DLD1 (cell line): ENCODE results near the gene TACC3.

Experiments used
- in situ Hi-C: cut with HindIII; loops from 2 replicates; pipeline ENCODE4 v1.10.0; 2017; ENCODE audit warnings: low sequenced_read_pairs

Gene TACC3

DNA sequence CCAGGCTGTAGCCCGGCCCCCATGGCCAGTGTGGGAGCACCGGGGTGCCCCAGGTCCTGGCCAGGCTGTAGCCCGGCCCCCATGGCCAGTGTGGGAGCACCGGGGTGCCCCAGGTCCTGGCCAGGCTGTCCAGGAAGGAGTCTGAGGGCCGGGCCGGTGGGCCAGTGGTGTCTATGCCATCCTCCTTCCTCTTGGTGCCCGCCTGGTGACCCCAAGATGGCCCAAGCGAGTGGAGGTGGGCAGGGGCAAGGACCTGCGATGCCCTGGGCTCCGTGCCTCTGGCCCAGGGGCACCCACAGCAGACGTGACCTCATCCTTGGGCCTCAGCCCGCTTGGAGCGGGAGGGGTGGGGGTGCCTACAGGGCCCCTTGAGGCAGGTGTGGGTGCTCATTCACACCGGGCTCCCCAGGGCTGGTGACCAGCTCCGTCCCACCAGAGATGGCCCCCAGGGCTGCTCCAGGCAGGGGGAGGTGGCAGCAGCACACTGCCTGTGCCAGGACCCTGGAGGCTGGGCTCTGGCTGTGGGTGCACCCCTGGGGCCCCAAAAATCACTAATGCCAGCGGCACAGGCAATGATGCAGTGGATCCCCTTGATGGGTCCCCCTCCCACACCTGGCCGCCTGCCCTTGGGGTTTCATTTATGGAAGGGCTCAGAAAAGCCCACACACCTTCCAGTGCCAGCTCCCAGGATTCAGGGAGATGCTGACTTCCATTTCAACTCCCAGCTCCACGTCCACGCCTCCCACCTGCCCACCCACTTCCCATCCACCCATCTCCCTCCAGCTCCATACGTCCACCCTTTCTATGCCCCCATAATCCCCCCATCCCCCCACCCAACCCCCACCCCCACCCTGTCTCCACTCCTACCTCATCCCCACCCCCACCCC, 35.8 kb downstream of the TACC3 start:
- in situ Hi-C loops = no loop called here

DNA sequence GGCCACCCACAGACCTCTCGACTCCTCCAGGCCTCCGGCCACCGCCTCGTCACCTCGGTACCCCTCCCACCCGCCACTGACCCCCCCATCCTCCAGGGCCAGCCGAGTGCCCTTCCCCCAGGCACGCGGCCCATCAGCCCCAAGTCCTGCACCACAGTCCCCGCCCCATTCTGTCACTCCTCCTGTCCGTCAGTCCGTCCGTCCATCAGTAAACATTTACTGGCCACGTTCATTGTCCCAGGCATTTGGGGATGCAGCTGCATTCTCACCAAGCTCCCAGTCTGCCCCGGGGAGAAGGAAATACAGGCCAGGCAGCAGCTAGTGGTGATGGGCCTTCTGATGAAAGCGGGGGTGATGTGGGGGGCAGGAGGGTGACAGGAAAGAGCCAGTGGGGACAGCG, 36.5 kb downstream of the TACC3 start:
- in situ Hi-C loops = no loop called here

GRCh38 chr4:1758306-1759121, 37.2 kb downstream of the TACC3 start:
- in situ Hi-C loops = no loop called here

DNA sequence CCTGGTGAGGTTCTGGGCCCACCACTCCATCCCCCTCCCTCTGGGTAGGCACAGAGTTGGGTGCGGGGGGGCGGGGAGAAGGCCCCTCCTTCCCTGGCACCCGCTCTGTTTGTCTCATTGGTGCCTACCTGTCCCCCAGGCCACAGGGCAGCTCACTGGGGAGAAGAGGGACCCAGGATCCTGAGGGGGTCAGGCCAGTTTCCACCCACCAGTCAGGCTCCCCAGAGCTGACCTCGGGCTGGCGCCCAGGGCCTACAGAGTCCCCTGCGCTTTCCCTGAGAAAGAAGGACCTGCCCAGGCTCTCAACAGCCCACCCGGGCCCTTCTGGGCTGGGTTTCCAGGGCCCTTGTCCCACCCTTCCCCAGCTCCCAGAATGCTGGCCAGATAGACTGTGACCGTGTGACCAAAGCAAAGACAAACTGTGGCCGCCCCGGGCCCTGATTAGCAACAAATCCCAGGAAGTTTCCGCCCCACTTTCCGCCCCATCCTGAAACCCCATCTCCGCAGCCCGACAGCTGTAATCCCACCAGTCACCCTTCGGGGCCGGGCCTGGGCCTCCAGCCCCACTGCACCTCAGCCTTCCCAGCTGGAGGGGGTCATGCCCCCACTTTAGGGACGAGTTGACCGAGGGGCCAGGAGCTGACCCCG, 38.0 kb downstream of the TACC3 start:
- in situ Hi-C loops = no loop called here

DNA sequence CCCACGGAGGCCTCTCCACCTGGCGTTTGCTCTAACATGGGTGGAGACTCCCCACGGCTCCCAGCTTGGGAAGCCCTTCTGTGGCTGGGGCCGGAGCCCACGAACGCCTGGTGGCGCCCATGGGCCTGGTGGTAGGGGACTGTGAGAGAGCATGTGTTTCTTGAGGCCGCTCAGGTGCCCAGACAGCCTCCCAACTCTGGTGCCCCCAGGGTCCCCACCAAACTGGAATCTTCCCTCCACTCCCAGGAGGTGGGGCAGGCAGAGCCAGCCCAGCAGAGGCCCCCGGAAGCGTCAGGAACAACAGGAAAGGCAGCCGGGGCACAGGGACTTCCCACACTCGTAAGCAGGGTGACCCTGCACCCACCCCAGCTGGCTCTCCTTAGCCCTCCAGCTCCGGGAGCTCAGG, 38.5 kb downstream of the TACC3 start:
- in situ Hi-C loops = no loop called here

- in situ Hi-C loops = no loop called here
These were observed 39.3 kb downstream of the TACC3 start for GRCh38 chr4:1760521-1761071.

GRCh38 chr4:1761130-1761689, 39.9 kb downstream of the TACC3 start:
- in situ Hi-C loops = no loop called here

DNA sequence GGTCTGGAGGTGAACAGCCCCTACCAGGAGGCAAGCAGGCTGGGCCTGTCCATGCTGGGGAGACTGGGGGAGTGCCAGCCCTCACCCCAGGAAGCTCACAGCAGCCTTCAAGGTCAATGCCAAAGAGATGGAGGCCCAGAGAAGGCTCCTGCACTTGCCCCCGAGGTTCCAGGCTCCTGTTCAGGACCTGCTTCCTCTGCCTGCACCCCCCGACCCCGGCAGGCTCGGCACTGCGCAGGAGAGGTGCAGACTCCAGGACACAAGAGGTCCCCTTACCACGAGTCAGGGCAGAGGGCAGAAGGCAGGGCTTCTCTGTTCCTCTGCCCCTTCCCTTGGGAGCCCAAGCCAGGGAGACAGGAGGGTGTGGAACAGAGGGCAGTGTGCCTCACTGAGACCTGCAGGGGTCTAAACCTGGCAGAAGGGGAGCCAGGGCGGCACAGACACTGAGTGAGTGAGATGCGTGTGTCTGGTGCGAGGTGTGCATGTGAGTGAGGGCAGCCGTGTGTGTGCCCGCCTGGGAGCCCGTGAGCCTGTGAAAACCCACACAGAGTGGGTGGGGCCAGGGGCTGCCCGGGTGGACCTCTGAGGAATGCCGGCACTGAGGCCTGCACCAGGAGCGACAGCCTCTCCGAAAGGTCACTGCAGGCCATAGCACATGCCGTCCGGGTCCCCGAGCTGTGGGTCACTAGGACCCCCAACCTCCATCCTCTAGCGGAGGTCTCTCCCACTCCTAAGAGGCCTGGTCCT, 41.1 kb downstream of the TACC3 start:
- in situ Hi-C loops = no loop called here

- in situ Hi-C loops = no loop called here
These were observed 41.8 kb downstream of the TACC3 start for GRCh38 chr4:1763070-1763549.

- in situ Hi-C loops = no loop called here
These were observed 42.3 kb downstream of the TACC3 start for GRCh38 chr4:1763550-1764080.

DNA sequence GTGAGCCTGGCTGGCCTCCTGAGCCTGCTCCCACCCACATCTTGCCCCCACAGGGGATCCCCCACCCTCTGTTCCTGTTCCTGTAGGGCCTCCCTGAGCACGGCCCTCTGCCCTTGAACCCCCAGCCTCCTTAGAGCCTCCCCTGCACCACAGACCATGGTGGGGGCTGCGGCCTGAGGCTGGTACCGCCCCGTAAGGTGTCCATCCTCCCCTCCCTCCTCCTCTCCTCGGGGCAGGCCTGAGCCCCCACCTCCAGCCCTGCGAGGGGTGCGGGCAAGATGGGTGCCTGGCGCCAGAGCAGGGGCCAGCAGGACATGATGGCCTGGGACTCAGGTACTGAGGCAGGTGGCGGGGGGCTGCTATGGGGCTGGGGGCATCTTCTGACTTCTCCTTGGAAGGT, 43.3 kb downstream of the TACC3 start:
- in situ Hi-C loops = no loop called here

- in situ Hi-C loops = no loop called here
These were observed 44.2 kb downstream of the TACC3 start for GRCh38 chr4:1765409-1766072.

GRCh38 chr4:1766106-1767060, 45.1 kb downstream of the TACC3 start:
- in situ Hi-C loops = no loop called here

DNA sequence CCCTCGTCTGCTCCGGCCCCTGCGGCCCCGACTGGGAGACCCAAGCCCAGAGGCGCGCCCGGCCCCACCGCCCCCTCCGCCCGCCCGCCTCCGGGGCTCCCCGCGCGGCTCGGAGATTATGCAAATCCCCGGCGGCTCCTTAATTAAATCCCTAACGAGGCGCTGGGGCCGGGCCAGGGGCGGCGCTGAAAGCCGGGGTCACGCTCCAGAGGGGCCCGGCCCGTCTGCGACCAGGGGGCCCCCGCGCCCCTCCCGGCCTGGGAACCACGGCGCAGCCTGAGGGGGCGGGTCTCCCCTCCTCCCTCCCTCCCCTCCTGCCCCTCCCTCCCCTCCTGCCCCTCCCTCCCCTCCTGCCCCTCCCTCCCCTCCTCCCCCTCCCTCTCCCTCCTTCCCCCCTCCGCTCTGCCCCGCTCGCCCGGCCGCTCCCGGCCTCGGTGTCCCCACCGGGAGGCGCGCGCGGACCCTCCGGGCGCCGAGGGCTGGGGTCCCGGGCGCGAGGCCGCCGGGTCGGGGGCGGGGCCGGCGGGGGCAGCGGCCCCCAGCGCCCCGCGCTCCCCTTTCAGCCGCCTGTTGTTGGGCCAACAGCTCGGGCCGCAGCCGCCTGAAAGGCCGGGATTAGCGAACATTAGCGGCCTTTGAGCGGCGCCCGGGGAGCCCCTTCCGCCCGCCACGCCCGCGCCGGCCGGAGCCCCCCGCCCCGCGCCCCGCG, 45.9 kb downstream of the TACC3 start:
- in situ Hi-C loops = no loop called here

DNA sequence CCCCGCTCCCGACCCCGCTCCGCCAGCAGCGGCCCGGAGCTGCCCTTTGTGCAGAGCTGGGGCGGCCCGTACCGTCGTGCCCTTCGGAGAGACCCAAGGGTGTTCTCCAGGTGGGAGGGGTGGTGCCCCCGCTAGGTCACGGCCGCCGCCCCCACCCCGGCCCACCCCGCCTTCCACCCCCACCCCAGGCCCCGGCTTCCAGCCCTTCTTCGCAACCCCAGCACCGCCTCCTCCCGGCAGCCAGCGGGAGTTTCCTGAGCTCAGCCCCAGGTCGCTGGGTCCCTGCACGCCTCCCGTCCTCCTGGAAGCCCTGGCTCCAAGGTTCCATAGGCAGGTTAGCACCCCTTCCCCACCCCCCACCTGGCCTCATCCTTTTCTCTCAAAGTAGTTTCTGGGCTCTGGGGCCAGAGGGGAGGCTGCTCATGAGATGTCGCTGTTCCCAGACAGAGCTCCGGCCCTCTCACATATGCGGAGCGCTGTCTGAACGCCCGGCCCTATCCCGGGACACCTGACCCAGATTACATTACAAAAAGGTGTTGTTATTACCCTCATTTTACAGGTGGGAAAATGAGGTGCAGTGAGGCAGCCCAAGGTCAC, 46.5 kb downstream of the TACC3 start:
- in situ Hi-C loops = no loop called here

DNA sequence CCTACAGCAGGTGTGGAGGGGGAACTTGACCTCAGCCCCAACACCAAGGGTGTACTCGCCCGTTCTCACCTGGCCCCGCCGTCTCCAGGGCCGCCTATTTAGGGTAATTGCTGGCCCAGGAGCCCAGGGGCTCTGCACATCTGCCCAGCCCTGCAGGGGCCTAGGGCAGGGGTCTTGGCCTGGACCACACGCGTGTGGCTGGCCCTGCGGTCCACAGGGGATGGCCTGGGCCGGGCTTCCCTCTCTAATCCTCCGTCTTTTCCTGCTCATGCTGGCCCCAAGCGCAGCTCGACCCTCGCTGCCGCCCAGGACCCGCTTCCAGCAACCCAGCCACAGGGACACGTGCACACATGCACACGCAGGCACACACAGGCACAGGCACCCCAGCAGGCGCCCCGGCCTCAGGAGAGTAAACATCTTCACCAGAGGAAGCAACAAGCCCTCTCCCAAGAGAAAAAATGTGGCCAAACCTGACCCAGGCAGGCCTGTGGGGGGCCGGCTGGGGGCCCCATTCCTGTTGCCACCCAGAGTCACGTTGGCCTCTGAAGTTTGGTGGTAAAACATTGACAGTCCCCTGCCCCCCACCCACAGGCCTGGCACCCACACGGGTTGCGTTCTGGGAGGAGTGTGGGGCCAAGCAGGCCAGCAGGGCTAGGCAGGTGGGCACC, 47.2 kb downstream of the TACC3 start:
- in situ Hi-C loops = no loop called here

GRCh38 chr4:1769692-1770091, 48.4 kb downstream of the TACC3 start:
- in situ Hi-C loops = no loop called here
